Loucy (cell line): ENCODE results near the gene MAPRE2.

ENCODE experiments used
- H2AFZ ChIP-seq: fragments of 200-600 bp; sonication (generic); 2 replicates; pipeline ENCODE4 v1.6.0; 2016; ENCODE audit warnings: antibody characterized with exemption, mild to moderate bottlenecking, low read length, moderate library complexity
- H3F3A ChIP-seq: fragments of 200-600 bp; 2 replicates; pipeline ENCODE4 v1.6.0; 2016; ENCODE audit warnings: antibody characterized with exemption, low read depth, mild to moderate bottlenecking
- H3K27me3 ChIP-seq: fragments of 200-600 bp; sonication (generic); 2 replicates; pipeline ENCODE4 v1.6.1; 2014; ENCODE audit warnings: low read length, mild to moderate bottlenecking; ENCODE audit not compliant: insufficient read depth, poor library complexity, severe bottlenecking
- H3K36me3 ChIP-seq: fragments of 200-600 bp; sonication (generic); 2 replicates; pipeline ENCODE4 v1.6.1; 2016; ENCODE audit warnings: low read length; ENCODE audit not compliant: insufficient read depth
- H3K4me1 ChIP-seq: fragments of 200-600 bp; sonication (generic); 2 replicates; pipeline ENCODE4 v1.5.1; 2014; ENCODE audit warnings: low read length, mild to moderate bottlenecking; ENCODE audit not compliant: insufficient read depth, poor library complexity, severe bottlenecking
- H3K4me2 ChIP-seq: fragments of 200-600 bp; sonication (generic); 2 replicates; pipeline ENCODE4 v1.6.0; 2014; ENCODE audit warnings: antibody characterized with exemption, low read length, low read depth, mild to moderate bottlenecking; ENCODE audit not compliant: poor library complexity, severe bottlenecking
- H3K4me3 ChIP-seq: fragments of 200-600 bp; sonication (generic); 2 replicates; pipeline ENCODE4 v1.5.1; 2014; ENCODE audit warnings: low read length, mild to moderate bottlenecking, mixed read lengths; ENCODE audit not compliant: poor library complexity, severe bottlenecking
- H3K79me2 ChIP-seq: fragments of 200-600 bp; sonication (generic); 2 replicates; pipeline ENCODE4 v1.6.1; 2014; ENCODE audit warnings: low read length; ENCODE audit not compliant: insufficient read depth
- H3K9ac ChIP-seq: fragments of 200-600 bp; sonication (generic); 2 replicates; pipeline ENCODE4 v1.6.0; 2014; ENCODE audit warnings: mild to moderate bottlenecking, low read depth, low read length, moderate library complexity; ENCODE audit not compliant: poor library complexity, severe bottlenecking
- H3K9me2 ChIP-seq: fragments of 200-600 bp; sonication (generic); replicated peaks from 2 replicates; pipeline ENCODE4 v1.6.1; 2016; ENCODE audit warnings: low read depth, low read length, mixed read lengths
- H3K9me3 ChIP-seq: fragments of 200-600 bp; sonication (generic); 2 replicates; pipeline ENCODE4 v1.6.1; 2014; ENCODE audit warnings: mild to moderate bottlenecking, antibody characterized with exemption, low read length, low read depth; ENCODE audit not compliant: insufficient read depth
- H4K20me1 ChIP-seq: fragments of 200-600 bp; sonication (generic); 2 replicates; pipeline ENCODE4 v1.6.0; 2014; ENCODE audit warnings: antibody characterized with exemption, low read length, mild to moderate bottlenecking; ENCODE audit not compliant: insufficient read depth, poor library complexity, severe bottlenecking
- EZH2phosphoT487 ChIP-seq: fragments of 200-600 bp; IDR thresholded peaks from 2 replicates; pipeline ENCODE4 v1.6.1; 2018; ENCODE audit warnings: antibody characterized with exemption, mild to moderate bottlenecking, moderate library complexity, borderline replicate concordance
- TF ChIP-seq, protein P1 (sequence below): fragments of 200-600 bp; sonication (generic); conservative IDR thresholded peaks from 2 replicates; pipeline ENCODE4 v1.5.1; 2014; ENCODE audit warnings: mild to moderate bottlenecking, antibody characterized with exemption, low read length

Gene MAPRE2

DNA sequence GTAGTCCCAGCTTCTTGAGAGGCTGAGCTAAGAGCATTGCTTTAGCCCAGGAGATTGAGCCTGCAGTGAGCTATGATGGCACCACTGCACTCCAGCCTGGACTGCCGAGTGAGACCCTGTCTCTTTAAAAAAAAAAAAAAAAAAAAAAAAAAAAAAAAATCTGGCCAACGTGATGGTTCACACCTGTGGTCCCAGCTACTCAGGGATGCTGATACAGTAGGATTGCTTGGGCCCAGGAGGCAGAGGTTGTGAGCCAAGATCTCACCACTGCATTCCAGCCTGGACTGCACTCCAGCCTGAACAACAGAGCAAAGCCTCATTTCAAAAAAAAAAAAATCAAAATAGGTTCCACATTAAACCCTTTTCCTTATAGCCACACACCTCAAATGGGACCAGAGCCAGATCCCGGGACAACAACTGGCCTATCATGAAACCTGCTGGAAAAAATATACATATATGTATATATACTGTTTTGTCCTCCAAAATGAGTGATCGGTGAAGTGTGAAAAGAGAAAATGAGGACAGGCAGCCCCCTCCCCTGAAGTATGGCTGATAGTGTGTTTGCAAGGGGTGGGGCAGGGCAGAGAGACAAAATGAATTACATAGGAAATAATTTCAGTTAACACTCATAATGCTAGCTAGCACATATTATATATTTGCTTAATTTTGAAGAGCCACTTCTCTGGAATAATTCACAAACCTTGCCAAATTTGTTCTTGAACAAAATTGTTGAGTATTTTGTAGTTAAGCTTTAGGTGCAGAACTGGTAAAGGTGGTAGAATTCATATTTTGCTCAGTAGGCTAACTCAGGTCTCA lies 22.9 kb downstream of the MAPRE2 start:
- Histone ChIP-seq H3K27me3 (no peaks in the 10 kb centered on the region), H4K20me1 (peaks cover 27% of the 10 kb centered on the region), H2AFZ (no peak overlapping the region), H3K36me3 (no peaks in the 10 kb centered on the region), H3K79me2 (peaks cover 83% of the 10 kb centered on the region), H3K4me3 (no peak overlapping the region), H3K4me1 (peaks cover 2% of the 10 kb centered on the region), H3K4me2 (no peak overlapping the region), H3F3A (no peaks in the 10 kb centered on the region), H3K9ac (no peak overlapping the region), H3K9me2 (no peaks in the 10 kb centered on the region), H3K9me3 (no peaks in the 10 kb centered on the region)
- TF ChIP-seq, protein P1, sequence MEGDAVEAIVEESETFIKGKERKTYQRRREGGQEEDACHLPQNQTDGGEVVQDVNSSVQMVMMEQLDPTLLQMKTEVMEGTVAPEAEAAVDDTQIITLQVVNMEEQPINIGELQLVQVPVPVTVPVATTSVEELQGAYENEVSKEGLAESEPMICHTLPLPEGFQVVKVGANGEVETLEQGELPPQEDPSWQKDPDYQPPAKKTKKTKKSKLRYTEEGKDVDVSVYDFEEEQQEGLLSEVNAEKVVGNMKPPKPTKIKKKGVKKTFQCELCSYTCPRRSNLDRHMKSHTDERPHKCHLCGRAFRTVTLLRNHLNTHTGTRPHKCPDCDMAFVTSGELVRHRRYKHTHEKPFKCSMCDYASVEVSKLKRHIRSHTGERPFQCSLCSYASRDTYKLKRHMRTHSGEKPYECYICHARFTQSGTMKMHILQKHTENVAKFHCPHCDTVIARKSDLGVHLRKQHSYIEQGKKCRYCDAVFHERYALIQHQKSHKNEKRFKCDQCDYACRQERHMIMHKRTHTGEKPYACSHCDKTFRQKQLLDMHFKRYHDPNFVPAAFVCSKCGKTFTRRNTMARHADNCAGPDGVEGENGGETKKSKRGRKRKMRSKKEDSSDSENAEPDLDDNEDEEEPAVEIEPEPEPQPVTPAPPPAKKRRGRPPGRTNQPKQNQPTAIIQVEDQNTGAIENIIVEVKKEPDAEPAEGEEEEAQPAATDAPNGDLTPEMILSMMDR, result no peak
- no peak for TF ChIP-seq EZH2phosphoT487

DNA sequence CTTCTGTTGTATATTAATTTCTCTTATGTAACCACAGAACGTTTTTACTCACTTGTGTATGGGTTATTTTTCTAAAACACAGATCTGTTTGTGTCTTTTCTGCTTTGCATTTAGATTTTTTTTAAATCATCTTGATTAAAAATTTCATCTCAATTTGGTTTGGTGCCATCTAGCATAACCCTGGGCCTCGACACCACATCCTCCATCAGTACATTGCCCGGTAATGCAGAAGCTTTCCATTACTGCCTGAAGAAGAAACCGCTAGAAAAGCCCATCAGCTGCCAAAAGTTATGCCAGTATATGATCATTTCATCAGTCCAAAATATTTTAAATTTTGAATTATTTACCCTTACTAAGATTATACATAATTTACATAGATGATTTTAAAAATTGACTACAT lies 26.2 kb downstream of the MAPRE2 start:
- peaks cover 23% of the 10 kb centered on the region; the same call in 1 of the 2 replicates for H3K36me3 ChIP-seq
- no peaks in the 10 kb centered on the region for H3K9me3 ChIP-seq
- H3K4me1 ChIP-seq, result peaks cover 5% of the 10 kb centered on the region
- H3K9ac ChIP-seq, result no peak overlapping the region
- H3K4me2 ChIP-seq, result no peak overlapping the region
- H2AFZ ChIP-seq, result no peak overlapping the region
- peaks cover 17% of the 10 kb centered on the region for H4K20me1 ChIP-seq
- TF ChIP-seq EZH2phosphoT487, result no peak
- TF ChIP-seq, protein P1, result no peak
- no peak overlapping the region for H3K4me3 ChIP-seq
- H3K79me2 ChIP-seq, result peaks cover 53% of the 10 kb centered on the region
- H3K9me2 ChIP-seq, result no peaks in the 10 kb centered on the region
- H3F3A ChIP-seq, result 0 out of 2 replicates have a peak, but pooled peaks cover 4% of the 10 kb centered on the region
- no peaks in the 10 kb centered on the region for H3K27me3 ChIP-seq

DNA sequence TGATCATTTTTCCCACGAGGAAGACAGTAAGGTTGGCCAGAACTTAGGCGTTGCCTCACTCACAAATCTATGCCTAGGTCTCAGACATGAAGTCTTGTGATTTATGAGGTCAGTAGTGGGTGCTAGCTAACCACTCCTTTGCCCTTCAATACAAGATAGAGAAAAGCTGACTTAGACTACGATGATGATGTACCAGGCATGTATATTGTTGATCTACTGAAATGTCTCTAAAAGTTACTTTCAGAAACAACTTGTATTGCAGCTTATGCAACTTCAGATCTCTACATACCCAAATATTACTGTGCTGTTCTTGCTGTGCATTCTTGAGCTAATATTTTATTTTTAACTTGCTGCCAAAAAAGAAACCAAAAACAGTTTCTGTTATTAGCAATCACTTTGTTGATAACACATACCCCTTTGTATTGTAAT lies 30.6 kb downstream of the MAPRE2 start:
- H3F3A ChIP-seq, result 0 out of 2 replicates have a peak, but pooled peaks cover 5% of the 10 kb centered on the region
- H3K27me3 ChIP-seq, result no peaks in the 10 kb centered on the region
- H3K4me3 ChIP-seq, result no peak overlapping the region
- TF ChIP-seq EZH2phosphoT487, result no peak
- TF ChIP-seq, protein P1, result no peak
- H3K9ac ChIP-seq, result no peak overlapping the region
- H3K4me1 ChIP-seq, result peaks cover 5% of the 10 kb centered on the region
- no peak overlapping the region for H3K4me2 ChIP-seq
- peaks cover 29% of the 10 kb centered on the region; the same call in 1 of the 2 replicates for H3K36me3 ChIP-seq
- H4K20me1 ChIP-seq, result peaks cover 12% of the 10 kb centered on the region
- H2AFZ ChIP-seq, result no peak overlapping the region
- peaks cover 33% of the 10 kb centered on the region for H3K79me2 ChIP-seq
- no peaks in the 10 kb centered on the region for H3K9me3 ChIP-seq
- H3K9me2 ChIP-seq, result no peaks in the 10 kb centered on the region
